SK-N-MC (cell line): ENCODE data around the gene PHF20.
"Not testable (repeated sequence)": the region's sequence is repeated elsewhere in the genome, so short reads cannot be mapped to it uniquely, and the experiment has no call there.

Experiments
- DNase-seq: peaks from one replicate; pipeline ENCODE4 v3.0.0-alpha.2; 2011; ENCODE audit warnings: low read depth, low spot score
- H3K27ac ChIP-seq: fragments of 200-600 bp; sonication (generic); 2 replicates; pipeline ENCODE4 v1.5.1; 2016; ENCODE audit warnings: mixed run types
- H3K36me3 ChIP-seq: fragments of 200-600 bp; sonication (generic); 2 replicates; pipeline ENCODE4 v1.6.1; 2017; ENCODE audit warnings: antibody characterized with exemption, low read length, mixed read lengths; ENCODE audit not compliant: insufficient read depth
- H3K4me3 ChIP-seq: fragments of 200-600 bp; sonication (generic); 2 replicates; pipeline ENCODE4 v1.5.1; 2016
- H3K9ac ChIP-seq: fragments of 200-600 bp; sonication (generic); 2 replicates; pipeline ENCODE4 v1.8.0; 2017; ENCODE audit warnings: mixed run types, mixed read lengths; ENCODE audit not compliant: insufficient read length
- H3K9me3 ChIP-seq: fragments of 200-600 bp; sonication (generic); 2 replicates; pipeline ENCODE4 v1.6.1; 2017; ENCODE audit warnings: low read depth, mild to moderate bottlenecking, antibody characterized with exemption, low read length, moderate library complexity, mixed read lengths
- EZH2 ChIP-seq: fragments of 200-600 bp; sonication (generic); IDR thresholded peaks from one replicate; pipeline ENCODE4 v1.6.1; 2017; ENCODE audit warnings: antibody characterized with exemption
- FOXP2 ChIP-seq: optimal IDR thresholded peaks from 2 replicates; pipeline ENCODE3; 2011; ENCODE audit warnings: mild to moderate bottlenecking, moderate library complexity; ENCODE audit not compliant: insufficient read depth; ENCODE audit errors: extremely low read length, control extremely low read depth
- POLR2AphosphoS5 ChIP-seq: IDR thresholded peaks from 2 replicates; pipeline ENCODE4 v1.6.1; 2012; ENCODE audit warnings: mild to moderate bottlenecking, low read depth, low read length, borderline replicate concordance

The PHF20 gene

DNA sequence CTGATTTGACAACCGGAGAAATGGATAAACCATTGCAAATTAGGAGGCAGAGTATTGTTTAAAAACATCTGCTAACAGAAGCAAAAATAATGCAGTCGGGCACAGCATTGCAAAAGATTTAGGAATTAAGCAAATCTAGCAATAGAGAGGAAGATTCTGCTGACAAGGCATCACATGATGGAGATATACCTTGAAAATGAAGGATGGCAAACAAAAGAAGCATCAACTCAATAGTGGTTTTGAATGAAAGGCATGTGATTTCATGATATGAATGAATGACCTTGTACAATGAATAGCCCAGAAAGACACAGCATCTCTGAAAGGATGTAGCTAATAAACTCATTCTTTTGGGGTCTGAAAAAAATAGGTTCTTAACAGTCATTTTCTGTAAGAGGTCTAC, 21.2 kb upstream of the PHF20 start:
- no peak overlapping the region for H3K27ac ChIP-seq
- no peak for DNase-seq
- H3K36me3 ChIP-seq = no peaks in the 10 kb centered on the region
- H3K9ac ChIP-seq = no peak overlapping the region
- no peak overlapping the region for H3K4me3 ChIP-seq
- H3K9me3 ChIP-seq = no peaks in the 10 kb centered on the region
- TF ChIP-seq EZH2 = no peak
- no peak for TF ChIP-seq POLR2AphosphoS5
- no peak for TF ChIP-seq FOXP2

DNA sequence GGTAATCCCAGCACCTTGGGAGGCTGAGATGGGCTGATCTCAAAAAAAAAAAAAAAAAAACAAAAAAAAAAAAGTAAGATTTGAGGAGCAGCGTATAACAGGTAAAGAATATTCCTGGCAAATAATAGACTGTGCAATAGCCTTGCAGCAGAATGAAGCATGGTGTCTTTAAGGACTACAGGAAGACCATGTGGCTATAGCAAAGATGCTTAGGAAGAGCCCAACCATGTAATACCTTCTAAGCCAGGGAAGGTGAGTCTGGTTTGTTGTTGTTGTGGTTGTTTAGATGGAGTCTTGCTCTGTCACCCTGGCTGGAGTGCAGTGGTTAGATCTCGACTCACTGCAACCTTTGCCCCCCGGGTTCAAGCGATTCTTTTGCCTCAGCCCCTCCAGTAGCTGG, 15.4 kb upstream of the PHF20 start:
- no peaks in the 10 kb centered on the region for H3K36me3 ChIP-seq
- H3K9ac ChIP-seq = no peak overlapping the region
- no peak for DNase-seq
- H3K4me3 ChIP-seq = no peak overlapping the region
- TF ChIP-seq EZH2 (no peak), FOXP2 (no peak), POLR2AphosphoS5 (no peak)
- no peaks in the 10 kb centered on the region for H3K9me3 ChIP-seq
- no peak overlapping the region for H3K27ac ChIP-seq

- H3K9ac ChIP-seq = no peak overlapping the region
- H3K36me3 ChIP-seq = no peaks in the 10 kb centered on the region
- TF ChIP-seq POLR2AphosphoS5 (no peak), EZH2 (no peak), FOXP2 (no peak)
- no peaks in the 10 kb centered on the region for H3K9me3 ChIP-seq
- no peak for DNase-seq
- H3K4me3 ChIP-seq = no peak overlapping the region
- H3K27ac ChIP-seq = no peak overlapping the region
These were observed 14.6 kb upstream of the PHF20 start for GRCh38 chr20:35757098-35757705.

GRCh38 chr20:35761548-35761947, 10.3 kb upstream of the PHF20 start:
- not testable (repeated sequence) for H3K4me3 ChIP-seq, H3K9me3 ChIP-seq, DNase-seq, H3K9ac ChIP-seq, H3K36me3 ChIP-seq, H3K27ac ChIP-seq

- TF ChIP-seq FOXP2 = no peak
- TF ChIP-seq EZH2 = no peak
- TF ChIP-seq POLR2AphosphoS5 = no peak
These were observed 9.4 kb upstream of the PHF20 start for GRCh38 chr20:35762461-35762860.

GRCh38 chr20:35764936-35765335, 6.9 kb upstream of the PHF20 start:
- H3K9me3 ChIP-seq, H3K4me3 ChIP-seq, DNase-seq: not testable (repeated sequence)

More at GRCh38 chr20:35762461-35762860, 9.4 kb upstream of the PHF20 start:
- Histone ChIP-seq H3K27ac (no peak overlapping the region), H3K9me3 (no peaks in the 10 kb centered on the region), H3K4me3 (no peak overlapping the region), H3K9ac (no peak overlapping the region), H3K36me3 (no peaks in the 10 kb centered on the region)
- no peak for DNase-seq

GRCh38 chr20:35766843-35767242, 5.0 kb upstream of the PHF20 start:
- Histone ChIP-seq H3K9ac (no peak overlapping the region), H3K36me3 (no peaks in the 10 kb centered on the region), H3K4me3 (no peak overlapping the region), H3K9me3 (no peaks in the 10 kb centered on the region), H3K27ac (no peak overlapping the region)
- DNase-seq = no peak
- TF ChIP-seq FOXP2 = no peak
- TF ChIP-seq POLR2AphosphoS5 = no peak

More at GRCh38 chr20:35764936-35765335, 6.9 kb upstream of the PHF20 start:
- H3K9ac ChIP-seq, H3K36me3 ChIP-seq, H3K27ac ChIP-seq: not testable (repeated sequence)

GRCh38 chr20:35767683-35768481, 3.9 kb upstream of the PHF20 start:
- DNase-seq = peak; percentile 50
- Histone ChIP-seq H3K27ac (peak overlapping the region; percentile 97), H3K4me3 (peak overlapping the region; percentile 47), H3K36me3 (no peaks in the 10 kb centered on the region), H3K9me3 (no peaks in the 10 kb centered on the region), H3K9ac (peak overlapping the region; percentile 66)
- no peak for TF ChIP-seq FOXP2
- peak; percentile 22; the same call in 1 of the 2 replicates for TF ChIP-seq POLR2AphosphoS5

- peak overlapping the region; percentile 97 for H3K27ac ChIP-seq
- TF ChIP-seq FOXP2 = no peak
- TF ChIP-seq EZH2 = no peak
- peak; percentile 31; the same call in 1 of the 2 replicates for TF ChIP-seq POLR2AphosphoS5
- peak overlapping the region; percentile 66 for H3K9ac ChIP-seq
- H3K9me3 ChIP-seq = no peaks in the 10 kb centered on the region
- no peak for DNase-seq
- H3K36me3 ChIP-seq = no peaks in the 10 kb centered on the region
- peak overlapping the region; percentile 47 for H3K4me3 ChIP-seq
These were observed 2.8 kb upstream of the PHF20 start for GRCh38 chr20:35768731-35769664.
